Neural progenitor cell (in vitro differentiated cells): ENCODE results near the gene CDH13. TPM values are rescaled to one million over a fixed set of nuclear protein-coding genes. Genes with fewer than 3 reads are reported as not detected.

Experiments used
- DNase-seq: peaks from one replicate; pipeline ENCODE4 v3.0.0-alpha.2; 2016; ENCODE audit warnings: low spot score
- H2AFZ ChIP-seq: fragments of 200-600 bp; sonication (generic); replicated peaks from 2 replicates; pipeline ENCODE4 v1.6.1; 2016; ENCODE audit warnings: antibody characterized with exemption
- H3F3A ChIP-seq: fragments of 200-600 bp; sonication (generic); 2 replicates; pipeline ENCODE4 v1.6.1; 2016; ENCODE audit warnings: antibody characterized with exemption, low read depth
- H3K27ac ChIP-seq: fragments of 200-600 bp; sonication (generic); 2 replicates; pipeline ENCODE4 v1.5.1; 2016; ENCODE audit warnings: mild to moderate bottlenecking
- H3K27me3 ChIP-seq: fragments of 200-600 bp; sonication (generic); 2 replicates; pipeline ENCODE4 v1.6.1; 2016; ENCODE audit warnings: mild to moderate bottlenecking, moderate library complexity
- H3K36me3 ChIP-seq: fragments of 200-600 bp; sonication (generic); 2 replicates; pipeline ENCODE4 v1.5.1; 2016
- H3K4me1 ChIP-seq: fragments of 200-600 bp; sonication (generic); 2 replicates; pipeline ENCODE4 v1.6.1; 2016; ENCODE audit warnings: mixed run types
- H3K4me2 ChIP-seq: fragments of 200-600 bp; sonication (generic); 2 replicates; pipeline ENCODE4 v1.6.1; 2016
- H3K4me3 ChIP-seq: fragments of 200-600 bp; sonication (generic); 2 replicates; pipeline ENCODE4 v1.5.1; 2016
- H3K79me2 ChIP-seq: fragments of 200-600 bp; sonication (generic); 2 replicates; pipeline ENCODE4 v1.6.1; 2016; ENCODE audit warnings: low read depth
- H3K9ac ChIP-seq: fragments of 200-600 bp; sonication (generic); 2 replicates; pipeline ENCODE4 v1.6.1; 2016
- H3K9me3 ChIP-seq: fragments of 200-600 bp; sonication (generic); 2 replicates; pipeline ENCODE4 v1.5.1; 2016; ENCODE audit warnings: low read depth
- H4K20me1 ChIP-seq: fragments of 200-600 bp; sonication (generic); 2 replicates; pipeline ENCODE4 v1.6.1; 2016; ENCODE audit warnings: low read depth
- H3K27ac Mint-ChIP-seq: 3 replicates; pipeline ENCODE4 v1.8.0; 2021; ENCODE audit warnings: mixed read lengths
- H3K27me3 Mint-ChIP-seq: 2 replicates; pipeline ENCODE4 v1.8.0; 2022; ENCODE audit warnings: low read depth, mild to moderate bottlenecking, inconsistent platforms, moderate library complexity, mixed read lengths; ENCODE audit not compliant: insufficient read depth
- H3K36me3 Mint-ChIP-seq: 3 replicates; pipeline ENCODE4 v1.8.0; 2021; ENCODE audit warnings: mixed read lengths
- H3K4me1 Mint-ChIP-seq: 3 replicates; pipeline ENCODE4 v1.8.0; 2021; ENCODE audit warnings: mixed read lengths
- H3K4me3 Mint-ChIP-seq: 3 replicates; pipeline ENCODE4 v1.8.0; 2021; ENCODE audit warnings: mild to moderate bottlenecking, moderate library complexity, mixed read lengths
- H3K9me3 Mint-ChIP-seq: 3 replicates; pipeline ENCODE4 v1.8.0; 2020; ENCODE audit warnings: mixed read lengths
- EZH2 ChIP-seq: fragments of 200-600 bp; sonication (generic); IDR thresholded peaks from 2 replicates; pipeline ENCODE4 v1.6.1; 2017; ENCODE audit warnings: antibody characterized with exemption, mild to moderate bottlenecking, moderate library complexity
- EZH2phosphoT487 ChIP-seq: fragments of 200-600 bp; sonication (generic); IDR thresholded peaks from 2 replicates; pipeline ENCODE4 v1.6.1; 2017; ENCODE audit warnings: antibody characterized with exemption
- total RNA-seq: library from RNA; depleted of rRNA; stranded (reverse); fragments of >200 nt; gene quantifications from 2 replicates; pipeline ENCODE4 v1.2.3, GENCODE V29; 2015; ENCODE audit warnings: low replicate concordance
- TF ChIP-seq, protein P1 (sequence below): fragments of 200-600 bp; sonication (generic); IDR thresholded peaks from 2 replicates; pipeline ENCODE4 v1.5.1; 2017; ENCODE audit warnings: antibody characterized with exemption, mild to moderate bottlenecking

The CDH13 gene
- total RNA-seq, 1 donor from 2014 or later = 3.0 TPM

DNA sequence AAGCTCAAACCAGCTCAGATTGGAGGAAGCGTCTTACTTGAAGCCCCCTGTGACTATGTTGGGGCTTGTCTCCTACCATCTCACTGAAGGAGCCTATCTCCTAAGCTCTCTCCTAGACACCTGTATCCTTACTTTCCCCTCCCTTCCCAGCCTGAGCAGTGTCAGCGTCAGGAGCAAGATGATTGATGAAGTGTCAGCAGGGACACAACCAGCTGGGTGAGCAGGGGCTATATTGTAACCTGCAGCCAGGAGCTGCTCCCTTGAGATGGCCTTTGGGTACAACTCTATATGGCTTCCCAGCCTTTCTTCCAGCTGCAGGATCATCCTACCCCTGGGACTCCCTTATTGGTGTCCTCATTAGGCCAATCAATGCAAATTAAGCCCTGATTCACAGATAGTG lies 1097.8 kb downstream of the CDH13 start:
- no peaks in the 10 kb centered on the region for H3K4me1 Mint-ChIP-seq
- no peak overlapping the region for H3K4me3 Mint-ChIP-seq
- peaks cover 2% of the 10 kb centered on the region for H3K36me3 Mint-ChIP-seq
- peaks cover 7% of the 10 kb centered on the region for H3K9me3 Mint-ChIP-seq
- Histone ChIP-seq H3K79me2 (no peaks in the 10 kb centered on the region), H3F3A (no peaks in the 10 kb centered on the region), H3K4me3 (no peak overlapping the region), H4K20me1 (no peaks in the 10 kb centered on the region), H3K27me3 (no peaks in the 10 kb centered on the region), H2AFZ (no peak overlapping the region), H3K9ac (no peak overlapping the region), H3K4me1 (no peaks in the 10 kb centered on the region), H3K4me2 (no peak overlapping the region), H3K9me3 (no peaks in the 10 kb centered on the region), H3K27ac (no peak overlapping the region), H3K36me3 (no peaks in the 10 kb centered on the region)
- peaks cover 7% of the 10 kb centered on the region for H3K27me3 Mint-ChIP-seq
- TF ChIP-seq, protein P1, sequence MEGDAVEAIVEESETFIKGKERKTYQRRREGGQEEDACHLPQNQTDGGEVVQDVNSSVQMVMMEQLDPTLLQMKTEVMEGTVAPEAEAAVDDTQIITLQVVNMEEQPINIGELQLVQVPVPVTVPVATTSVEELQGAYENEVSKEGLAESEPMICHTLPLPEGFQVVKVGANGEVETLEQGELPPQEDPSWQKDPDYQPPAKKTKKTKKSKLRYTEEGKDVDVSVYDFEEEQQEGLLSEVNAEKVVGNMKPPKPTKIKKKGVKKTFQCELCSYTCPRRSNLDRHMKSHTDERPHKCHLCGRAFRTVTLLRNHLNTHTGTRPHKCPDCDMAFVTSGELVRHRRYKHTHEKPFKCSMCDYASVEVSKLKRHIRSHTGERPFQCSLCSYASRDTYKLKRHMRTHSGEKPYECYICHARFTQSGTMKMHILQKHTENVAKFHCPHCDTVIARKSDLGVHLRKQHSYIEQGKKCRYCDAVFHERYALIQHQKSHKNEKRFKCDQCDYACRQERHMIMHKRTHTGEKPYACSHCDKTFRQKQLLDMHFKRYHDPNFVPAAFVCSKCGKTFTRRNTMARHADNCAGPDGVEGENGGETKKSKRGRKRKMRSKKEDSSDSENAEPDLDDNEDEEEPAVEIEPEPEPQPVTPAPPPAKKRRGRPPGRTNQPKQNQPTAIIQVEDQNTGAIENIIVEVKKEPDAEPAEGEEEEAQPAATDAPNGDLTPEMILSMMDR = no peak
- no peak for TF ChIP-seq EZH2
- no peak for TF ChIP-seq EZH2phosphoT487
- H3K27ac Mint-ChIP-seq = no peak overlapping the region
- DNase-seq = no peak

DNA sequence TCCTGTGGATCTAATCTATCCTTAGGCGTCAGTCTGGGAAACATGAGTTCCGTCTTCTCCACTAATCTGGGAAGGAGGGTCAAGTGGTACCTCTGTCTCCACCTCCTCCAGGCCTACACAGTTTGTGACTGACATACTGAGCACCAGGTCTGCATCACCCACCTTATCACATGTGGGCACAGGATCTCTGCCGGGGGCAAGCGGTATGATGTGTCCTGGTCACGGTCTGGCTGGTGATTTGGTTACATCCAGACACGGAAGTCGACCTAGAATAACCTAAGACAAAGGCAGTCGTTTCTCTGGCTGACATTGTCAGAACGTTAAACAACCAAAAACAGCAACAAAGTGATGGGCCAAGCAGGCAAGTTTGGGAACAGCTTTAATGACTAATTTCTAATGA lies 1098.5 kb downstream of the CDH13 start:
- H3K27me3 ChIP-seq = no peaks in the 10 kb centered on the region
- H3K4me3 Mint-ChIP-seq = no peak overlapping the region
- H3K9me3 ChIP-seq = no peaks in the 10 kb centered on the region
- no peak overlapping the region for H2AFZ ChIP-seq
- H3F3A ChIP-seq = no peaks in the 10 kb centered on the region
- H3K4me2 ChIP-seq = no peak overlapping the region
- H4K20me1 ChIP-seq = no peaks in the 10 kb centered on the region
- no peak overlapping the region for H3K4me3 ChIP-seq
- peaks cover 2% of the 10 kb centered on the region for H3K36me3 Mint-ChIP-seq
- H3K9ac ChIP-seq = no peak overlapping the region
- no peak overlapping the region for H3K27ac ChIP-seq
- no peaks in the 10 kb centered on the region for H3K79me2 ChIP-seq
- DNase-seq = no peak
- TF ChIP-seq EZH2phosphoT487 (no peak), EZH2 (no peak)
- TF ChIP-seq, protein P1 = no peak
- H3K4me1 ChIP-seq = no peaks in the 10 kb centered on the region
- H3K9me3 Mint-ChIP-seq = peaks cover 7% of the 10 kb centered on the region
- H3K27ac Mint-ChIP-seq = no peak overlapping the region
- peaks cover 7% of the 10 kb centered on the region for H3K27me3 Mint-ChIP-seq
- H3K4me1 Mint-ChIP-seq = no peaks in the 10 kb centered on the region
- H3K36me3 ChIP-seq = no peaks in the 10 kb centered on the region

DNA sequence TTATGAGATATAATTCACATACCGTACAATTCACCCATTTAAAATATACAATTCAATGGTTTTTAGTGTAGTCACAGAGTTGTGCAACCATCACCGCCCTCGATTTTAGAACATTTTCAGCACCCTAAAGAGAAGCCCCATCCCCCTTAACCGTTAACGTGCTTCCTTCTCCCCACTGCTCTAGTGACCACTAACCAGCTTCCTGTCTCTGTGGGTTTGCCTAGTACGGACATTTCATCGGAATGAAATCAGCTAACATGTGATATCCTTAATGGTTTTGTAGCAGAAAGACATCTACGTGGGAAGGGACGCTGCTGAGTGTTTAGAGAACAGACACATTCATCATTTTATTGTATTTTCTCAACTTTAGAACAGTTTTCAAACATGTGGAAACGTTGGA lies 1100.2 kb downstream of the CDH13 start:
- Histone ChIP-seq H3K79me2 (no peaks in the 10 kb centered on the region), H3K4me1 (no peaks in the 10 kb centered on the region), H3K9ac (no peak overlapping the region), H3F3A (no peaks in the 10 kb centered on the region), H3K27me3 (no peaks in the 10 kb centered on the region), H3K9me3 (no peaks in the 10 kb centered on the region), H2AFZ (no peak overlapping the region), H4K20me1 (no peaks in the 10 kb centered on the region), H3K4me3 (no peak overlapping the region), H3K27ac (no peak overlapping the region), H3K36me3 (no peaks in the 10 kb centered on the region), H3K4me2 (no peak overlapping the region)
- Mint-ChIP-seq H3K9me3 (peaks cover 8% of the 10 kb centered on the region), H3K4me1 (no peaks in the 10 kb centered on the region), H3K27ac (no peak overlapping the region), H3K4me3 (no peak overlapping the region), H3K36me3 (peaks cover 2% of the 10 kb centered on the region), H3K27me3 (peaks cover 10% of the 10 kb centered on the region)
- TF ChIP-seq EZH2phosphoT487 (no peak), EZH2 (no peak)
- TF ChIP-seq, protein P1 = no peak
- DNase-seq = no peak
